HG02885 (cell line): ENCODE measurements around the gene HMGB3.
"Not testable (repeated sequence)": the region's sequence is repeated elsewhere in the genome, so short reads cannot be mapped to it uniquely, and the experiment has no call there.

Source experiments
- ATAC-seq: cut with Tn5 transposase; IDR thresholded peaks from one replicate; pipeline ENCODE4 v1.9.1; 2021; ENCODE audit warnings: mild to moderate bottlenecking; ENCODE audit not compliant: unreplicated experiment, poor library complexity

Gene HMGB3

GRCh38 chrX:150975655-150976390 is 7.3 kb upstream of the HMGB3 start:
- peak; percentile 54 for ATAC-seq

DNA sequence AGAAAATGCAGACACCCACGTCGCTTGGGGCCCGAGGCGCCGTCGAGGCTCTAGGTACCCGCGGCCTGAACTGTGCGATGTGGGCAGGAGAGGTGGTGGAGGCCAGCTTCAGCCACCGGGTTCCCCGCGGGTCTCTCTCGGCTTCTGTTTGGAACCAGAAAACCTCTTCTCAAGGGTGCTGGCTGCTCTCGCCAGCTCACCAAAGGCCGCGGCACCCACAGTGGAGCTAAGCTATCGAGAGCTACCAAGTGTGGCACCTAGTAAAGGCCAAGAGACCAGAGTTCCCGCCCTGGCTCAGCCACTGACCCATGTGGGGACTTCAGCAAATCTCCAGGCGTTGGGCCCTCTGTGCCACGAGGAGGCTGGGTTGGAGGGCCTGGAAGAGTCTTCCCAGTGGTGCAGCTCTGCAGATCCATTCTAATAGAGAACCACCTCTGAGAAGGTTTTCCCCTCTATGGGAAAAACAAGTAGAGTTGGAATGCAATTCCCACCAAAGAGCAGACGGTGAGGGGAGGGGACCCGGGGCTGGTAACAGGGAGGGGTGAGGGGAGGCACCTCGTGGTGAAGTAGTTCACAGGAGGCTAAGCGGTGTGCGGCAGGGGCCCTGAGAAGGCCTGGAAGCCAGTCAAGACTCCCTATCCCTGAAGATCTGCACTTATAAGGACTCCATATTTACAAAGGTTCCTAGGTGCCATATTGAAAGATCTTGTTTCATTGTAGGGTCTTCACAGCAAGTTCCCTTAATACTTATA is 5.5 kb upstream of the HMGB3 start:
- no peak for ATAC-seq

DNA sequence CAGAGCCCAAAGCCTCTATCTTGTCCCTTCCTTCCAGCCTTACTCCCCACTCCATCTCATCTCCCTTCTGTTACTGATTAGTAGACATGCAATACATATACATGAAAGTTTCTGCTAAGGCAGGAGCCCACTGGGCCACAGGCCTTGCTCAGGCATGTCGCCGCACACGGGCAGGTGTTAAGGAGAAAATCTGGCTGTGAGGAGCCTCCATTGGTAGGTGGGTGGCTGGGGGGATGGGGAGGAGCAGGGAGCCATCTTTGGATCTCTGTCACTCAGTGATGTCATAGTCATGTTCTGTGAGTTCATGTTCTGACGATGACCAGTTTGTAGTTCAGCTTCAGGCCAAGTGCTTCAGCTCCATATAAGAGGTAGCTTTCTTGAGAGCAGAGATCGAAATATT is 2.9 kb upstream of the HMGB3 start:
- no peak for ATAC-seq

GRCh38 chrX:150980711-150981110 is 2.4 kb upstream of the HMGB3 start:
- no peak for ATAC-seq

DNA sequence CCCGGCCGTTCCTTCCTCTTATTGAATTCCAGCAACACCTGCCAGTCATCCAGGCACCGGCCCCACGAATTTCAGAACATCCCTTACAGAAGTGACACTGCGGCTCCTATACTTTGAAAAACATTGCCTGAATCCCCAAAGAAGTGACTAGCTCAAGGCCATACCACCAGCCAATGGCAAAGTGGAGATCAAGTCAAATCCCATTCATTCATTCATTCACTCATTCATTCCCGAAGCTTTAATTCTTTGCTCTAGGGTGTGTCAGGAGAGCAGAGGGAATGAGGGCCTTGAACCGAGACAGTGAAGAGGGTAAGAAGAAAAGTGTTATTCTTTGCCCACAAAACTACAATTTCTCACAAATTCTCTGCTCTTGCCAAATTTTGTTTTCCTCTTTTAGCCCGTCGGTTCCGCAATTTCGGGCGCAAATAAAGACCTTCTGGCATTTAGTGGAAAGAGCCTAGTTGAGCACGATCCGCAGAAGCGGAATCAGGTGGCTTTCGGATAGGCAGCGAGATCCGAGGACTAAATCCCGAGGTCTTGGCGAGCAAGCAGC is 824 bp upstream of the HMGB3 start:
- ATAC-seq: no peak

- ATAC-seq: peak; percentile 15
These were observed 510 bp downstream of the HMGB3 start for GRCh38 chrX:150983521-150984168.

GRCh38 chrX:150984169-150984824 is 1.2 kb downstream of the HMGB3 start:
- ATAC-seq: peak; percentile 13

DNA sequence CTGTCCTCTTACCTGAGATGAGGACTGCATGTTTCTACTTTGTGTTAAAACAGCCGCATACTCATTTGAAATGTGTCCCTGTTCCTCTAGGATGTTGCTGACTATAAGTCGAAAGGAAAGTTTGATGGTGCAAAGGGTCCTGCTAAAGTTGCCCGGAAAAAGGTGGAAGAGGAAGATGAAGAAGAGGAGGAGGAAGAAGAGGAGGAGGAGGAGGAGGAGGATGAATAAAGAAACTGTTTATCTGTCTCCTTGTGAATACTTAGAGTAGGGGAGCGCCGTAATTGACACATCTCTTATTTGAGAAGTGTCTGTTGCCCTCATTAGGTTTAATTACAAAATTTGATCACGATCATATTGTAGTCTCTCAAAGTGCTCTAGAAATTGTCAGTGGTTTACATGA is 4.6 kb downstream of the HMGB3 start:
- ATAC-seq: not testable (repeated sequence)

DNA sequence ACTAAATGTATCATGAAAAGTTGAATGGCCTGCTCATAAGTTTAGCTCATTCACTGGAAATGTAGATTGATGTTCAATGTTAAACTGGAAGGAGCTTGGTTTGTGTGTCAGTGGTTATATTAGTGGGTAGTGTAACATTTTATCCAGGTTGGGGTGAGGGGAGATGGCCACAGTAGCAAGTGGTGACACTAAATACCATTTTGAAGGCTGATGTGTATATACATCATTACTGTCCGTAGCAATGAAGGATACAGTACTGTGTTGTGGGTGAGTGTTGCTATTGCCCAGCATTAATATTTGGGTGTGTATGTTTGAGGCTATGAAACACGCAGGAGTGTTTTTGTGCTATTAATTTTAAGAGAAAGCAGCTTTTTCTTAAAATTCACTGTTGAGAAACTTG is 6.3 kb downstream of the HMGB3 start:
- ATAC-seq: no peak

DNA sequence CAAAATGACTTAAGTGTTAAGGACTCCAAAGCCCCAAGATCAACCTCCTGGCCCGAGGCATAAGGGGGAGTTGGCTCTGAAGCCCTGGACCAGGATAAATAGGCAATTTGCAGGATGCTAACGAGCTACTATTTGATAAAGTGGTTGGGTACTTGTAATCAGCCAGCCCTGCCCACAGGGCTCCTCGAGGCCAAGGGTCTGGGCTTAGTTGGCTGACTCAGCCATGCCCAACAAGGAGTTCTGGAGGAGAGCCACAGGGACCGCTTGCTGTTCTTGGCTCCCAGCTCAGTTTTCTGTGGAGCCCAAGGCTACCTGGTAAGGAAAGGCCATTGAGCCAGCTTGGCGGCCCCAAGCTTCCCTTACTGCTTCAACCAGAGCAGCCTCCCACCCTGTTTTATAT is 7.8 kb downstream of the HMGB3 start:
- ATAC-seq: no peak

- ATAC-seq: no peak
These were observed 17.8 kb downstream of the HMGB3 start for GRCh38 chrX:151000861-151001331.

DNA sequence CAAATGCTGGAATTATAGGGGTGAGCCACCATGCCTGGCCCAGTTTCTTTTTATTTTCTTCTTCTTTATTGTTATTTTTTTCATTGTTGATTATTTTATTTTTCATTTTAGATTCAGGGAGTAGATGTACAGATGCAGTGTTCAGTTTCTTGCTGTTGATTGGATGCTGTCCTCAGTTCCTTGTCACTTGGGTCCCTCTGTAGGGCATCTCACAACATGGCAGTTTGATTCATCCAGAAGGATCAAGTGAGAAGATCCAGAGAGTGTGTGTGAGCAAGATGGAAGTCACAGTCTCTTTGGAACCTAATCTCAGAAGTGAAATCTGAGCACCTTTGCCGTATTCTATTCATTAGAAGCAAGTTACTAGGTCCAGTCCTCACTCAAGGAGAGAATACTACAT is 20.9 kb downstream of the HMGB3 start:
- ATAC-seq: no peak

DNA sequence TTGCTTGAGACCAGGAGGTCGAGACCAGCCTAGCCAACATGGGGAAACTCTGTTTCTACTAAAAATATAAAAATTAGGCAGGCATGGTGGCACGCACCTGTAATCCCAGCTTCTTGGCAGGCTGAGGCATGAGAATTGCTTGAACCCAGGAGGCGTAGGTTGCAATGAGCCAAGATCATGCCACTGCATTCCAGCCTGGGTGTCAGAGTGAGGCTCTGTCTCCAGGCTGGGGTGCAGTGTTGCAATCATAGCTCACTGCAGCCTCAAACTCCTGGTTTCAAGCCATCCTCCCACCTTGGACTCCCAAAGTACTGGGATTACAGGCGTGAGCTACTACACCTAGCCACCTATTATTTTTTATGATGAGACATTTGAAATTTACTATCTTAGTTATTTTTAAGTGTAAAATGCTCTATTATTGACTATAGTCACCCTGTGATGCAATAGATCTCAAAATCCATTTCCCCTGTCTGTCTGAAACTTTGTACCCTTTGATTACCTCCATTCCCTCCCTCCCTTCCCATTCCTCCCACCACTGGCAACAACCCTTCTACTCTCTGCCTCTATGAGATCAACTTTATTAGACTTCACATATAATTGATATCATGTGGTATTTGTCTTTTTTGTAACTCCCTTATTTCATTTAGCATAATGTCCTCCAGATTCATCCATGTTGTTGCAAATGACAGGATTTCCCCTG is 23.4 kb downstream of the HMGB3 start:
- no peak for ATAC-seq

GRCh38 chrX:151009582-151009981 is 26.4 kb downstream of the HMGB3 start:
- no peak for ATAC-seq

- no peak for ATAC-seq
These were observed 30.1 kb downstream of the HMGB3 start for GRCh38 chrX:151013164-151013743.

GRCh38 chrX:151015684-151016083 is 32.5 kb downstream of the HMGB3 start:
- no peak for ATAC-seq

DNA sequence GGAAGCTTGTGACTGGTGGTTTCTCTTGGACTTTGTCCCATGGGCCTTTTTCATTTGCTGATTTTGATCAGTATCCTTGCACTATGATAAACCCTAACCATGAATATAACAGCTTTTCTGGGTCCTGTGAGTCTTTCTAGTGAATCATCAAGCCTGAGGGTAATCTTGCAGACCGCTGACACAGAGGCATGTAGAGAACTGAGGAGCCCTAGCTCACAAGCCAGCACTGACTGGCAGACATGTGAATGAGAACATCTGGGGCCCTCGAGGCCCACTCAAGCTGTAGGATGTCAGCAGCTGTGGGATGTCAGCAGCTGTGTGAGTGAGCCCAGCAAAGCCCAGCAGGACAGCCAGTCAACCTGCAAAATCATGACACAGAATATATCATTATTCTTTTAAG is 36.7 kb downstream of the HMGB3 start:
- no peak for ATAC-seq

DNA sequence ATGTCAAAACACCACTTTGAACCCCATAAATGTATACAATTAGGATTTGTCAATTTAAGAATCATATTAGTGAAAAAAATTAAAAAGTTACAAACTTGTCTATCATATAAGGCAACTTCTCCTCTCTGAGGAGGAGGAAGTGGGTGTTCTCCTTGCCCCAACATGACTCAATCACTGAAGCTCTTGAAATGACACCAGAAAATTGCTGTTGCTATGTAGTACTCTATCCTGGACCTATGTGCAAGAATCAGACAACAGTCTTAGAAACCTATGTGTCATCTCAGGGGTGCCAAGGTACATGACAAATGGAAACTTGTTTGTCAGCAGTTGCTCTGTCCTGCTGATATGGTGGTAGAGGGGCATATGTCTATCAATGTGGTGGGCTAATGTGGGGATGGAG is 47.7 kb downstream of the HMGB3 start:
- ATAC-seq: no peak

- ATAC-seq: no peak
These were observed 48.3 kb downstream of the HMGB3 start for GRCh38 chrX:151031391-151031975.
